Measurements from ENCODE around the gene LRRC8D.

The LRRC8D gene

DNA sequence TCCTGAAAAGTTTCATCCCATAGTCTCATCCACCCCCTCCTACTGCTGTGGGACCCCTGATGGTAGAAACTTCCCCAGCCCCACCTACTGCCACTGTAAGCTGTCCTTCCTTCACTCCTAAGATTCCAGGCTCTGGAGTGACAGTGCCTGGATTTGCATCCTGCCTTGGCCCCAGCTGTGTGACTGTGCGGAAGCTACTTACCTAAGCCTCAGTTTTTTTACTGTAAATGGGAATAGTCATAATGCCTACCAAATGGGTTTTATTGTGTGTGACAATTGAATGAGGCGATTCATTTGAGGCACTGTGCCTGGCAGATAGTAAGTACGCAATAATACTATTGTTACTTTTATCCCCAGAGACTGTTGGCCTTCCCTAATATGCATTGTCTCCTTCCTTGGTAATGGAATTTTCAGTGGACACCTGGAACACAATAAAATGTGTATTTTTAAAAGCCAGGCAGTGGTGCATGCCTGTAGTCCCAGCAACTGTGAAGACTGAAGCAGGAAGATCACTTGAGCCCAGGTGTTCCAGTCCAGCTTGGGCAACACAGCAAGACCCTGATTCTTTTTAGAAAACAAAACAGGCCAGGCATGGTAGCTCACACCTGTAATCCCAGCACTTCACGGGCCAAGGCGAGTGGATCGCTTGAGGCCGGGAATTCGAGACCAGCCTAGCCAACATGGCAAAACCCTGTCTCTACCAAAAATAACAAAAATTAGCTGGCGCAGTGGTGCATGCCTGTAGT is 119.0 kb downstream of the LRRC8D start:
- DNase-seq (ENCODE audit: low read depth in 3 of 3), result no peak

DNA sequence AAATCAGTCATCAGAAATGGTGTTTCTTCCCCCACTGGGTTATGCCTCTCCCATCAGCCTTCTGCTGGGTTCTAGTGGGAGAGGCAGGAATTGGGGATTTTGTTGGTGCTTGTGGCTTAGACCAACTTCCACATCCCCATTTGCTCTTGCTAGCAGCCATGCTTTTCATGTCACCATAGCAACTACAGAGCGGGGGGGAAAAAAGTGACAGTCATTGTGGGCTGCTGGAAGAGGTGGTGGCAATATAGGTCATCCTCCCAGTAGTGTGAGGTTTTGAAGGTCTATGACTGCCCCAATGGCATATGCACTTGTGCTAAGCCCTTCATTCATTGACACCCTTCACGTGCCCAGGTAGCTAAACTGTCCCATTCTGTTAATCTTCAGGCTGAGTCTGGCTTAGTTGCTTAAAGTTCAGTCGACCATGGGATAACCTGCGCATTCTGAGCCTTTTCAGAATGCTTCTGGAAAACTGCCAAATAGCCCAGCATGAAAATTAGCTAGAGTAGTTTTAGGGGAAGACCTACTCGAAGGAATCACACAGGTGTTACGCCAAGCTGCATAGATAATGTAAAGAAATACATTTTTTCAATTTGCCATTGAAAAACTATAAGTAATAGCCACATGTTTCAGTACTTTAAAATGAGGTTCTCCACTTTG is 120.4 kb downstream of the LRRC8D start:
- no peak for DNase-seq (ENCODE audit: low read depth in 3 of 3)

- DNase-seq (ENCODE audit: low read depth in 3 of 3), result no peak
These were observed 121.2 kb downstream of the LRRC8D start for GRCh38 chr1:89942014-89942413.

GRCh38 chr1:89942825-89943658 is 122.2 kb downstream of the LRRC8D start:
- DNase-seq (ENCODE audit: low read depth in 3 of 3), result no peak

DNA sequence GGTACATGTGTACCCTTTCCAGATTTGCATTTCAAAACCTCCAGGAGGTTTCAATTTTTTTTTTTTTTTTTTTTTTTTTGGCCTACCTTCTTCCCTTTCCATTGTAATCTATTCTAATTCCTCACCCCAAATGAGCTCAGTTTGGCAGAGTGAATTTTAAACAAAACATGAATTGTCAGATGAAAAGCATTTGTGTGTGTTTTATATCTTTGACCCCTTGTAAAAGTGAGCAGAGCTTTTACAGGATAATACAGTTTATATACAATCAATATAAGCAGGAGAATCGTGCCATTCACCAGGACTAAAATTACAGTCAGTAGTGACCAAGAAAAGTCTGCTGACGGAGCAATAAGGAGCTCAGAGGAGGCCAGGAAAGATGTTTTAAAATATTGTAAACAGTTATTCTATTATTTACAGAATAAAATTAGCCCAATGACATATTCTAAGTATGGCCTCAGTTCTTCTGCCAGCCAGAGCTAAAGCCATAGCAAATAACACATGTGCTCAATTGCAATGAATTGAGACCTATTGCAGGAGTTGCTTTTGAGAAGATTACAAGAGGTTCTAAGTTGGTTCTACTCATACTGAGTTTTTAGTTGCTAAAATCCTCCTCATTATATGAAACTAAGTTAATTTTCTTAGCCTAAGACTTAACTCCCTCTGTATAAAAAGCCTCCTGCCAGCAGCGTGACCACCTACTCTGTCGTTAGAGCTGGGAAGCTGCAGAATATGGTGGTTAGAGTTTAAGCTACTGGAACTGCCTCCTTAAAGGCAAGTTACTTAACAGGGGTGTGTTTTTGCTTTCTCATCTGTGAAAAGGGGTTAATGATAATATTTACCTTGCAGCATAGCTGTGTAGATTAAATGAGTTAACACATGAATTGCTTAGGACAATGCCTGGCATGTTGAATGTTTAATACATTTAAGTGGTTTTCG is 123.3 kb downstream of the LRRC8D start:
- no peak for DNase-seq (ENCODE audit: low read depth in 3 of 3)

- DNase-seq (ENCODE audit: low read depth in 3 of 3), result no peak
These were observed 125.1 kb downstream of the LRRC8D start for GRCh38 chr1:89945852-89946476.

GRCh38 chr1:89946532-89946931 is 125.7 kb downstream of the LRRC8D start:
- no peak for DNase-seq (ENCODE audit: low read depth in 3 of 3)

DNA sequence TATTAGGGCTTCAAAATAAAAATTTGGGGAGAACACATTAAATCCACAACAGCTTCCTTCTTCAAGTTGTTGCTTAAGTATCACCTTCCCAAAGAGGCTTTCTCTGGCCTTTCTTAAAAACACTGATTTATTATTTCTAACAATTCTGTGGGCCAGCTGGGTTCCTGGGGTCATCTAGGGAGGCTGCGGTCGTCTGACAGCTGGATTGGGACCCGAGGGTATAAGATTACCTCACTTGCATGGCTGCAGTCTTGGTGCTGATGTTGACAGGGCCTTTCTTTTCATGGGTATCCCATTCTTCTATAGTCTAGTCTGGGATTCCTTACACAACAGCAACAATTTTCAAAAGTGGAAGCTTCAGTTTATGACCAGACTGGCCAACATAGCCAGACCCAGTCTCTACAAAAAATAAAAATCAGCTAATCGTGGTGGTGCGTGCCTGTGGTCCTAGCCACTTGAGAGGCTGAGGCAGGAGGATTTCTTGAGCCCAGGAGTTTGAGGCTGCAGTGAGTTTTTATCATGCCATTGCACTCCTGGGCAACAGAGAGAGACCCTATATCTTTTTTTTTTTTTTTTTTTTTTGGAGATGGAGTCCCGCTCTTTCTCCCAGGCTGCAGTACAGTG is 128.0 kb downstream of the LRRC8D start:
- DNase-seq (ENCODE audit: low read depth in 3 of 3), result no peak

DNA sequence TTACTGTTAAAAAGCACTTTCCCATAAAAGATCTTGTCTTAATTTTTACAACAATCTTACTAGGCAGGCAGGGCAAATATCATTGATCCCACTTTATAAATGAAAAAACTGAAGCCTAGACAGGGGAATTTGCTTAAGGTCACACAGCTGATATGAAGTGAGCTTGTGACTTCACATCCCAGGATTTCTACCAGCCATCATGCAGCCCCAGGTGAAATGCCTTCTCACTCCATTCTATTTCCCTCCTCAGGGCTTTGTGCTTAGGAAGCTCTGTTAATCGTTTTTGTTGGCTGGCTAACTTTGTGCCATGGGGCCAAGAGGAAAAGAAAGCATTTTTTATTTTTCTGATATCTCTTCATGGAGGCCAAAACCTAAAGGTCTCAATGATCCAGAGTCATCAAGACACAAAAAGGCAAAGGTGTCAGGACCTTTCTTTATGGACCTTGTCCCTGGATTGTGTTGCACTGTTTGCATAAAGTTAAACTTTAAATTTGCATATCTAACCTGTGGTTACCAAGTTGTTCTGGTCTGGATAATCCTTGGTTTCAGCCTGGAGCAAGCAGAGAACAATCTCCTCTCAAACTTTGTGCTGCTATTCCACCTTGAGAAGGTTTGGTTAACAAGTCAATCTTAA is 129.3 kb downstream of the LRRC8D start:
- no peak for DNase-seq (ENCODE audit: low read depth in 3 of 3)

DNA sequence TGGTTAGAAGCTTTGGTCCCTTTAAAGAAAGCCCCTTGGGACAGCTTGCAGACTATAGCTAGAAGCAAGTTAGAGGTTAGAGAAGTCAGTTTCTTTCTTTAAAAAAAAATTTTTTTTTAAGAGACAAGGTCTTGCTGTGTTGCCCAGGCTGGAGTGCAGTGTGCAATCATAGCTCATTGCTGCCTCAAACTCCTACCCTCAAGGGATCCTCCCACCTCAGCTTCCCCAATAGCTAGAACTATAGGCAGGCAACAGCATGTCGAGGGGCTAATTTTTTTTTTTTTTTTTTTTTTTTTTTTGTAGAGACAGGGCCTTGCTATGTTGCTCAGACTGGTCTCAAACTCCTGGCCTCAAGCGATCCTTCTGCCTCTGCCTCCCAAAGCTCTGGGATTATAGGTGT is 129.9 kb downstream of the LRRC8D start:
- DNase-seq (ENCODE audit: low read depth in 3 of 3), result no peak

DNA sequence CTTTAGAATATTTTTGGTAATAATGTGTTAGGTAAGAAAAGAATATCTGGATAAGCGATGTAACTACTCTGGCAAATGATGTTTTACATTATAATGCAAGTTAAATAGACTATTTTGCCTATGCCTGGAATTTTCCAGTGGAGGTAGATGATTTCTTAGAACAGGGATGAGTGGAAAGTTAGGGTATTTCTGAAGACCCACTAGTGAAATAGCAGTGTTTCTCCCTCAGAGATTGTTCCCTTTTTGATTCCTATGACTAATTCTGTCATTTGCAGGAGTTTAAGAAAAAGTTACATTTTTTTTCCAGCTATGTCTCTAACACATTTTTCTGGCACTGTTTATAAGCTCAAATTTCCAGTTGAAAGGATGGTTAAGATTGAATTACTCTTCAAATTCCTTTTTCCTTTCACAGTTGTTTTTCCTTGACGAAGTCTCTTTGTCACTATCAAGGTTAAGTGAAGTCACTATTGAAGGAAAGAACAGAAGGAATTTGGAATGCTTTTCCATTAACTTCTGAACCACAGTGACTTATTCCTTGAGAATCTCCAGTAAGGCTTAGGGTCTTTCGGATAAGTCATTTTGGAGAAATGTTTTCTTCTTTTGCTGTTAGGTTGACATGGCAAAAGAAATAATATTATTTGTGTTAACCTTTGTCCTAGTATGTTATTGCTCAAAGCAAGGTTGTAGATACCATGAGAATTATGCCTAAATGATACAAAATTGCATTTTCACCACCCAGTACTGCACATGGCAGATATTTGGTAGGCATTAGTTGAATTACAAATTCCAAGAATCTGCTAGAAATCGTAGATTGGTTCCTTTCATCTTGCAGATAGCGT is 131.2 kb downstream of the LRRC8D start:
- DNase-seq (ENCODE audit: low read depth in 3 of 3), result no peak

- DNase-seq (ENCODE audit: low read depth in 3 of 3), result no peak
These were observed 131.8 kb downstream of the LRRC8D start for GRCh38 chr1:89952605-89953130.

- DNase-seq (ENCODE audit: low read depth in 3 of 3), result peak in 1 of 3 donors; percentile 14
These were observed 132.3 kb downstream of the LRRC8D start for GRCh38 chr1:89953131-89953626.

- no peak for DNase-seq (ENCODE audit: low read depth in 3 of 3)
These were observed 133.1 kb downstream of the LRRC8D start for GRCh38 chr1:89953929-89954328.

- DNase-seq (ENCODE audit: low read depth in 3 of 3), result no peak
These were observed 133.6 kb downstream of the LRRC8D start for GRCh38 chr1:89954401-89954800.

DNA sequence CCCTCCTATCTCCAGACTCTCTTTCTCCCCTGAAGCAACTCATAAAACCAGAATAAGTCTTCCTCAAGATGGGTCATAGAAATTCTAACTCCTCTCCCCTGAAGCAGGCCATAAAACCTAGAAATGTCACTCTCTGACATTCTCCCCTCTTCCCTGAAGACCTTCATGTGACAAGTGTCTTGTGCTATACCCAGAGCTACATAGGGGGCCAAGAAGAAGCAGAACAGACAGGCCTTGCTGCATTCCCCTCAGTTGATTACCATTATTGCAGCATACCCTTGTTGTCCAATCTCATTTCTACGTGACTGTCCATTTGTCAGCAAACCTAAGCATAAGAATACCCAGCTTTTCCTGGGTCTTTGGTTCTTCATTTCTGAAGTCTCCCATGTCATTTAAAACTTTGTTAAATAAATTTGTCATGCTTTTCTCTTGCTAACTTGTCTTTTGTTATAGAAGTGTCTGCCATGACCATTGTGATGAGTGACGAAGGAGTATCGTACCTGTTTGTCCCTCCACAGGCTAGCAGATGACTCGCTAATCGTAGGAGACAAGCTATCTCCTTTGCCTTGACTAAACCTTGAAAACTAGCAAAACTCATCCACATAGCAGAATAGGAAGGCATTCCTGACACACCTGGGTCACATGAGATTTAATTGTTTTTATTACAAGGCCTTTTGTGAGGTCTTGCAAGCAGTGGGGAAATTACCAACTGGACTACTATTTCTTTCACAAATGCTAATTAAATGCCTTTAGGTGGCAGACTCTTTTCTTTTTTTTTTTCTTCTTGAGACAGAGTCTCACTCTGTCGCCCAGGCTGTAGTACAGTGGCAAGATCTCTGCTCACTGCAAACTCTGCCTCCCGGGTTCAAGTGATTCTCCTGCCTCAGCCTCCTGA is 134.7 kb downstream of the LRRC8D start:
- no peak for DNase-seq (ENCODE audit: low read depth in 3 of 3)

DNA sequence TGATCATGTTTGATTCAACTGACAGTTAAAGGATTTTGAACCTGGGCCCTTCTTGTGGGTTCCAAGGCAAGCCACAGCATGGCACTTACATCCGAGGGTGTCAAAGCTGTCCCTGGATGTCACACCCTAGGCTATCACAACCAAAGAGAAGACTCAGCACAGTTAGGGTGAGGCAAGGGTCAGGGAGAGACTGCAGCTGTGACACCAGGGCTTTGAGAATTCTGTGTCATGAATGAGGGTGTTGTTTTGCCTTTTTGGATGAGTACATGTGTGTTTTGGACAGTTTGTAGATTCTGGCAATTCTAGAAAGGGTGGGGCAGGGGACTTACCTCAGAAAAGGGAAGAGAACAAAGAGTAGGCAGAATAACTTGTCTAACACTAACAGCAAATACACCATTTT is 136.3 kb downstream of the LRRC8D start:
- DNase-seq (ENCODE audit: low read depth in 3 of 3), result no peak

Data from stimulated activated CD4-positive, alpha-beta T cell treated with anti-CD3 and anti-CD28 coated beads, TNF-alpha, amount 100 ng/mL, for 48 hours (primary cell).